ENCODE data around the gene LRRC51. TPM values are rescaled to one million over a fixed set of nuclear protein-coding genes. Genes with fewer than 3 reads are reported as not detected.

The LRRC51 gene
- total and polyA plus RNA-seq, 2 of the 4 experiments (the other 2 are of a cell fraction), result 5.3 to 5.6 TPM

DNA sequence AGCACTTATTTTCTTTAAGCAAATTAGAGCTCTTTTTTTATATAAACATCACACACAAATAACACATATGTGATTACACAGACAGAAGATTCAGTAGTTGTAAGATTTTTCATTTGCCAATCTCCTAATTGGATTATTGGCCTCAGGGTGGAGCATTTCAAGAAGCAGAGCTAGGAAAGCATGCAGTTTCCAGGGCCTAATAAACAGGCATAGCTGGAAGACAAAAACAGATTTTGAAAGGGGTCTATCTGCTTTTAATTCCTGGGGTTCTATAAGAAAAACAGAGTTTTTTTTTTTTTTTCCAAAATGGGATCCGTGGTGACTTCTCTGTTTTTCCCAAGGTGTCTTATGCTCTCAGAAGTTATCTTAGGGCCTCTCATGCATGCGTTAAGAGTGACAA, 47.3 kb downstream of the LRRC51 start:
- Histone ChIP-seq H4K8ac (ENCODE audit: low read depth in 2 of 2, low read length in 2 of 2) (no peak overlapping the region), H3K18ac (ENCODE audit: low read depth, low read length) (no peak overlapping the region), H3K9me1 (ENCODE audit: insufficient read depth, low read length) (no peaks in the 10 kb centered on the region), H2BK20ac (ENCODE audit: low read depth, low read length) (no peak overlapping the region), H2BK120ac (ENCODE audit: low read depth, low read length) (no peak overlapping the region), H3K4ac (ENCODE audit: low read depth, low read length) (no peak overlapping the region), H3K56ac (ENCODE audit: extremely low read depth, insufficient read depth, low read length) (no peak overlapping the region), H4K20me1 (ENCODE audit: insufficient read depth, low read length) (no peaks in the 10 kb centered on the region), H2BK15ac (ENCODE audit: low read depth, low read length) (no peak overlapping the region), H3K4me2 (ENCODE audit: low read depth, low read length) (no peak overlapping the region), H3K9ac (ENCODE audit: low read depth, low read length) (no peak overlapping the region), H3K36me3 (ENCODE audit: control insufficient read depth, insufficient read depth, low read length) (no peaks in the 10 kb centered on the region), H4K91ac (ENCODE audit: insufficient read depth, low read depth, low read length) (no peak overlapping the region), H2BK5ac (ENCODE audit: low read depth, low read length, poor library complexity, severe bottlenecking) (no peak overlapping the region), H3K4me1 (ENCODE audit: control insufficient read depth, insufficient read depth, low read length) (no peaks in the 10 kb centered on the region), H3K27me3 (ENCODE audit: control insufficient read depth, insufficient read depth, low read length) (peaks cover 4% of the 10 kb centered on the region), H3K9me3 (ENCODE audit: control insufficient read depth, insufficient read depth, low read length) (peaks cover 7% of the 10 kb centered on the region), H2AK5ac (ENCODE audit: low read depth, low read length) (no peak overlapping the region), H3K27ac (ENCODE audit: insufficient read depth, low read length) (no peak overlapping the region), H3K79me1 (ENCODE audit: low read depth in 1 of 2, low read length in 2 of 2) (no peaks in the 10 kb centered on the region), H3K23ac (ENCODE audit: low read depth, low read length) (no peak overlapping the region), H2AFZ (replicated peaks; ENCODE audit: low read length, poor library complexity) (no peak overlapping the region), H3K4me3 (ENCODE audit: insufficient read depth, low read depth, low read length) (no peak overlapping the region), H2AK9ac (replicated peaks; ENCODE audit: low read depth, low read length, poor library complexity) (no peak overlapping the region), H4K5ac (ENCODE audit: low read depth, low read length) (no peak overlapping the region), H3K14ac (replicated peaks; ENCODE audit: low read depth, low read length) (no peak overlapping the region)
- ATAC-seq (ENCODE audit: low read depth) (no peak), DNase-seq (no peak)
- intact Hi-C loops (cut with micrococcal nuclease), result no loop called here
- TF ChIP-seq POLR2A (IDR thresholded peaks at IDR 0.05; ENCODE audit: low read depth, low read length) (no peak), RFX5 (IDR thresholded peaks at IDR 0.05; ENCODE audit: low read depth, low read length) (no peak), MXI1 (IDR thresholded peaks at IDR 0.05; ENCODE audit: borderline replicate concordance, low read depth, low read length) (no peak), FOS (IDR thresholded peaks at IDR 0.05; ENCODE audit: low read depth, low read length) (no peak), RCOR1 (IDR thresholded peaks at IDR 0.05; ENCODE audit: insufficient replicate concordance, low read length) (no peak), MAFK (IDR thresholded peaks at IDR 0.05; ENCODE audit: low read depth, low read length) (no peak), CEBPB (IDR thresholded peaks at IDR 0.05; ENCODE audit: low read depth, low read length) (no peak), NFE2L2 (IDR thresholded peaks at IDR 0.05; ENCODE audit: low read depth, low read length) (no peak), MAZ (IDR thresholded peaks at IDR 0.05; ENCODE audit: borderline replicate concordance, low read depth, low read length) (no peak), BHLHE40 (IDR thresholded peaks at IDR 0.05; ENCODE audit: low read depth, low read length) (no peak), RAD21 (IDR thresholded peaks at IDR 0.05; ENCODE audit: low read length) (no peak), CHD1 (IDR thresholded peaks at IDR 0.05; ENCODE audit: low read depth, low read length) (no peak), SMC3 (IDR thresholded peaks at IDR 0.05; ENCODE audit: low read depth, low read length) (no peak)
- TF ChIP-seq, protein P1, sequence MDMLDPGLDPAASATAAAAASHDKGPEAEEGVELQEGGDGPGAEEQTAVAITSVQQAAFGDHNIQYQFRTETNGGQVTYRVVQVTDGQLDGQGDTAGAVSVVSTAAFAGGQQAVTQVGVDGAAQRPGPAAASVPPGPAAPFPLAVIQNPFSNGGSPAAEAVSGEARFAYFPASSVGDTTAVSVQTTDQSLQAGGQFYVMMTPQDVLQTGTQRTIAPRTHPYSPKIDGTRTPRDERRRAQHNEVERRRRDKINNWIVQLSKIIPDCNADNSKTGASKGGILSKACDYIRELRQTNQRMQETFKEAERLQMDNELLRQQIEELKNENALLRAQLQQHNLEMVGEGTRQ (IDR thresholded peaks at IDR 0.05; ENCODE audit: low read depth, low read length), result no peak
- TF ChIP-seq, protein P2, sequence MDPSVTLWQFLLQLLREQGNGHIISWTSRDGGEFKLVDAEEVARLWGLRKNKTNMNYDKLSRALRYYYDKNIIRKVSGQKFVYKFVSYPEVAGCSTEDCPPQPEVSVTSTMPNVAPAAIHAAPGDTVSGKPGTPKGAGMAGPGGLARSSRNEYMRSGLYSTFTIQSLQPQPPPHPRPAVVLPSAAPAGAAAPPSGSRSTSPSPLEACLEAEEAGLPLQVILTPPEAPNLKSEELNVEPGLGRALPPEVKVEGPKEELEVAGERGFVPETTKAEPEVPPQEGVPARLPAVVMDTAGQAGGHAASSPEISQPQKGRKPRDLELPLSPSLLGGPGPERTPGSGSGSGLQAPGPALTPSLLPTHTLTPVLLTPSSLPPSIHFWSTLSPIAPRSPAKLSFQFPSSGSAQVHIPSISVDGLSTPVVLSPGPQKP (IDR thresholded peaks at IDR 0.05; ENCODE audit: borderline replicate concordance, low read depth, low read length), result no peak
- TF ChIP-seq, protein P3, sequence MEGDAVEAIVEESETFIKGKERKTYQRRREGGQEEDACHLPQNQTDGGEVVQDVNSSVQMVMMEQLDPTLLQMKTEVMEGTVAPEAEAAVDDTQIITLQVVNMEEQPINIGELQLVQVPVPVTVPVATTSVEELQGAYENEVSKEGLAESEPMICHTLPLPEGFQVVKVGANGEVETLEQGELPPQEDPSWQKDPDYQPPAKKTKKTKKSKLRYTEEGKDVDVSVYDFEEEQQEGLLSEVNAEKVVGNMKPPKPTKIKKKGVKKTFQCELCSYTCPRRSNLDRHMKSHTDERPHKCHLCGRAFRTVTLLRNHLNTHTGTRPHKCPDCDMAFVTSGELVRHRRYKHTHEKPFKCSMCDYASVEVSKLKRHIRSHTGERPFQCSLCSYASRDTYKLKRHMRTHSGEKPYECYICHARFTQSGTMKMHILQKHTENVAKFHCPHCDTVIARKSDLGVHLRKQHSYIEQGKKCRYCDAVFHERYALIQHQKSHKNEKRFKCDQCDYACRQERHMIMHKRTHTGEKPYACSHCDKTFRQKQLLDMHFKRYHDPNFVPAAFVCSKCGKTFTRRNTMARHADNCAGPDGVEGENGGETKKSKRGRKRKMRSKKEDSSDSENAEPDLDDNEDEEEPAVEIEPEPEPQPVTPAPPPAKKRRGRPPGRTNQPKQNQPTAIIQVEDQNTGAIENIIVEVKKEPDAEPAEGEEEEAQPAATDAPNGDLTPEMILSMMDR (conservative IDR thresholded peaks at IDR 0.05; ENCODE audit: low read depth, low read length), result no peak
- ChIA-PET CTCF (no interaction called here), POLR2A (ENCODE audit: unreplicated experiment) (no interaction called here)
- dilution Hi-C loops (cut with HindIII; ENCODE audit: low sequenced_read_pairs, unreplicated experiment), result no loop called here
- WGBS, 2 experiments (ENCODE audit: extremely low coverage in 2 of 2, insufficient read length in 1 of 2), result no CpG with 5 or more reads among the region's 2 CpGs
- BruUV-seq (replicated peaks), result no TSS peak
- in situ Hi-C loops (cut with MboI; ENCODE audit: low sequenced_read_pairs), result no loop called here
